PC-9 (cell line): ENCODE data around the gene APOA4. TPM values are rescaled to one million over a fixed set of nuclear protein-coding genes. Genes with fewer than 3 reads are reported as not detected.

Experiments used
- BruUV-seq: library from RNA; stranded (reverse); fragments of 400-500 nt; replicated peaks from 2 replicates; lab custom pipeline; 2021; lab: Mats Ljungman, UMichigan
- CTCF ChIA-PET: fragments of 300-600 bp; sonication (Branson Sonifier 250); formaldehyde crosslinking; loops from one replicate; lab custom pipeline; 2022; ENCODE audit warnings: antibody characterized with exemption; lab: Charles Lee
- POLR2A ChIA-PET: fragments of 300-600 bp; sonication (Branson Sonifier 250); formaldehyde crosslinking; loops from one replicate; lab custom pipeline; 2022; ENCODE audit warnings: antibody characterized with exemption; ENCODE audit not compliant: unreplicated experiment; lab: Charles Lee
- DNase-seq, 2 experiments: peaks; one replicate each; pipeline versions ENCODE4 v3.0.0 to v3.0.0-alpha.2; 2015 to 2022; ENCODE audit warnings: mixed read lengths in 1 of 2
- H2AFZ ChIP-seq: fragments of 200-600 bp; sonication (generic); 2 replicates; pipeline ENCODE4 v1.8.1; 2017; ENCODE audit warnings: antibody characterized with exemption
- H3F3A ChIP-seq: fragments of 200-600 bp; sonication (generic); 2 replicates; pipeline ENCODE4 v1.8.1; 2017; ENCODE audit warnings: antibody characterized with exemption, mild to moderate bottlenecking, low read depth; ENCODE audit not compliant: insufficient read depth
- H3K27ac ChIP-seq: fragments of 200-600 bp; sonication (generic); 2 replicates; pipeline ENCODE4 v1.6.1; 2016; ENCODE audit warnings: mixed run types
- H3K27me3 ChIP-seq: fragments of 200-600 bp; sonication (generic); 2 replicates; pipeline ENCODE4 v1.6.1; 2016; ENCODE audit warnings: low read depth, mixed run types; ENCODE audit not compliant: insufficient read depth
- H3K36me3 ChIP-seq: fragments of 200-600 bp; sonication (generic); 2 replicates; pipeline ENCODE4 v1.6.1; 2016; ENCODE audit warnings: low read depth, mixed run types
- H3K4me1 ChIP-seq: fragments of 200-600 bp; sonication (generic); replicated peaks from 2 replicates; pipeline ENCODE4 v1.6.1; 2016; ENCODE audit warnings: mixed run types; ENCODE audit not compliant: insufficient read depth
- H3K4me2 ChIP-seq: fragments of 200-600 bp; sonication (generic); 2 replicates; pipeline ENCODE4 v1.6.1; 2017; ENCODE audit warnings: mixed run types
- H3K4me3 ChIP-seq: fragments of 200-600 bp; sonication (generic); 2 replicates; pipeline ENCODE4 v1.6.1; 2016; ENCODE audit warnings: mixed run types
- H3K79me2 ChIP-seq: fragments of 200-600 bp; sonication (generic); 2 replicates; pipeline ENCODE4 v1.6.1; 2017; ENCODE audit warnings: low read depth, mixed run types
- H3K9me2 ChIP-seq: fragments of 200-600 bp; sonication (generic); 2 replicates; pipeline ENCODE4 v1.8.1; 2017; ENCODE audit warnings: mild to moderate bottlenecking; ENCODE audit not compliant: insufficient read depth
- H3K9me3 ChIP-seq: fragments of 200-600 bp; sonication (generic); 2 replicates; pipeline ENCODE4 v1.8.1; 2016; ENCODE audit warnings: low read depth; ENCODE audit not compliant: insufficient read depth
- H4K20me1 ChIP-seq: fragments of 200-600 bp; sonication (generic); 2 replicates; pipeline ENCODE4 v1.8.1; 2017; ENCODE audit not compliant: insufficient read depth
- CTCF ChIP-seq: fragments of 200-600 bp; sonication (generic); conservative IDR thresholded peaks from 2 replicates; pipeline ENCODE4 v1.6.1; 2017; ENCODE audit warnings: mixed run types, antibody characterized with exemption, mild to moderate bottlenecking, moderate library complexity
- EZH2 ChIP-seq: fragments of 200-600 bp; sonication (generic); IDR thresholded peaks from 2 replicates; pipeline ENCODE4 v1.8.0; 2017; ENCODE audit warnings: antibody characterized with exemption, low read depth
- intact Hi-C: fragments of 100-400 bp; cut with micrococcal nuclease; formaldehyde crosslinking; loops from one replicate; pipeline ENCODE4 v1.10.0; 2022; ENCODE audit not compliant: unreplicated experiment
- total RNA-seq: library from RNA; stranded (reverse); gene quantifications from 2 replicates; pipeline ENCODE4 v1.2.3, GENCODE V29; 2021

Gene APOA4
- total RNA-seq, 1 experiment from 2014 or later: not detected

GRCh38 chr11:116774661-116775060, 48.4 kb downstream of the APOA4 start:
- DNase-seq: no peak
- TF ChIP-seq EZH2 (no peak), CTCF (no peak)
- Histone ChIP-seq H3K27me3 (no peaks in the 10 kb centered on the region), H3K36me3 (peaks cover 25% of the 10 kb centered on the region; the same call in 1 of the 2 replicates), H3F3A (peaks cover 28% of the 10 kb centered on the region), H4K20me1 (no peaks in the 10 kb centered on the region), H3K4me3 (no peak overlapping the region; the same call in 1 of the 2 replicates), H3K4me2 (peak overlapping the region; percentile 84), H3K79me2 (peaks cover 25% of the 10 kb centered on the region), H3K4me1 (peaks cover 32% of the 10 kb centered on the region), H2AFZ (no peak overlapping the region), H3K27ac (no peak overlapping the region), H3K9me2 (no peaks in the 10 kb centered on the region), H3K9me3 (no peaks in the 10 kb centered on the region)
- BruUV-seq: no TSS peak
- CTCF ChIA-PET: no interaction called here
- POLR2A ChIA-PET: no interaction called here
- intact Hi-C loops: loop anchor here (5.0 kb wide), 1 partner anchor 333 kb away; no protein-coding TSS in a partner anchor

GRCh38 chr11:116773203-116774097, 49.7 kb downstream of the APOA4 start:
- Histone ChIP-seq H3K27me3 (no peaks in the 10 kb centered on the region), H3K9me3 (no peaks in the 10 kb centered on the region), H3K4me2 (peak overlapping the region; percentile 84), H3K27ac (peak overlapping the region; percentile 67), H3K9me2 (no peaks in the 10 kb centered on the region), H3K4me1 (peaks cover 32% of the 10 kb centered on the region), H3K79me2 (peaks cover 25% of the 10 kb centered on the region), H4K20me1 (no peaks in the 10 kb centered on the region), H2AFZ (peak overlapping the region; percentile 80), H3F3A (peaks cover 28% of the 10 kb centered on the region), H3K36me3 (peaks cover 23% of the 10 kb centered on the region; the same call in 1 of the 2 replicates), H3K4me3 (peak overlapping the region; percentile 91)
- intact Hi-C loops: loop anchor here (1.0 to 5.0 kb wide), 2 partner anchors 334 to 453 kb away; no protein-coding TSS in a partner anchor
- BruUV-seq: TSS peak; percentile 93
- POLR2A ChIA-PET: interaction anchor here (0.5 to 0.6 kb wide), 2 partner anchors 144 to 399 kb away, joined by 3 to 5 read pairs; no protein-coding TSS in a partner anchor
- TF ChIP-seq EZH2: no peak
- no peak for TF ChIP-seq CTCF
- peak in 1 of 2 experiments; percentile 79 for DNase-seq
- CTCF ChIA-PET: interaction anchor here (1.2 kb wide), 1 partner anchor 62 kb away, joined by 5 read pairs; no protein-coding TSS in a partner anchor

GRCh38 chr11:116772443-116773202, 50.5 kb downstream of the APOA4 start, which contains the start of gene BUD13:
Gene BUD13, minus strand, starts transcription at chr11:116772987. Its CDS starts 23 bp downstream, at chr11:116772964.
- no peaks in the 10 kb centered on the region for H3K9me2 ChIP-seq
- TF ChIP-seq CTCF (no peak), EZH2 (no peak)
- TSS peak; percentile 57 for BruUV-seq
- peak within 1 kb of the TSS; percentile 69 for H3K27ac ChIP-seq
- ChIA-PET POLR2A (no interaction called here), CTCF (interaction anchor here (0.8 to 1.2 kb wide), 2 partner anchors 23 to 63 kb away, joined by 3 to 5 read pairs; no protein-coding TSS in a partner anchor)
- H3K79me2 ChIP-seq: peaks cover 25% of the 10 kb centered on the region
- H3K27me3 ChIP-seq: no peaks in the 10 kb centered on the region
- H3F3A ChIP-seq: peaks cover 25% of the 10 kb centered on the region
- H3K4me1 ChIP-seq: peaks cover 32% of the 10 kb centered on the region
- no peaks in the 10 kb centered on the region for H4K20me1 ChIP-seq
- H3K36me3 ChIP-seq: peaks cover 24% of the 10 kb centered on the region
- H3K4me3 ChIP-seq: peak within 1 kb of the TSS; percentile 91
- peak; percentile 76 to 90 for DNase-seq
- intact Hi-C loops: loop anchor here (1.0 to 5.0 kb wide), 2 partner anchors 335 to 454 kb away; no protein-coding TSS in a partner anchor
- H3K9me3 ChIP-seq: no peaks in the 10 kb centered on the region
- peak within 1 kb of the TSS; percentile 100 for H3K4me2 ChIP-seq
- peak within 1 kb of the TSS; percentile 90 for H2AFZ ChIP-seq
